GM18858 (cell line): ENCODE results near the gene TNFRSF21.
"Not testable (repeated sequence)": the region's sequence is repeated elsewhere in the genome, so short reads cannot be mapped to it uniquely, and the experiment has no call there.

ENCODE experiments used
- ATAC-seq: cut with Tn5 transposase; IDR thresholded peaks from one replicate; pipeline ENCODE4 v1.9.1; 2021; ENCODE audit not compliant: unreplicated experiment

Gene TNFRSF21, protein sequence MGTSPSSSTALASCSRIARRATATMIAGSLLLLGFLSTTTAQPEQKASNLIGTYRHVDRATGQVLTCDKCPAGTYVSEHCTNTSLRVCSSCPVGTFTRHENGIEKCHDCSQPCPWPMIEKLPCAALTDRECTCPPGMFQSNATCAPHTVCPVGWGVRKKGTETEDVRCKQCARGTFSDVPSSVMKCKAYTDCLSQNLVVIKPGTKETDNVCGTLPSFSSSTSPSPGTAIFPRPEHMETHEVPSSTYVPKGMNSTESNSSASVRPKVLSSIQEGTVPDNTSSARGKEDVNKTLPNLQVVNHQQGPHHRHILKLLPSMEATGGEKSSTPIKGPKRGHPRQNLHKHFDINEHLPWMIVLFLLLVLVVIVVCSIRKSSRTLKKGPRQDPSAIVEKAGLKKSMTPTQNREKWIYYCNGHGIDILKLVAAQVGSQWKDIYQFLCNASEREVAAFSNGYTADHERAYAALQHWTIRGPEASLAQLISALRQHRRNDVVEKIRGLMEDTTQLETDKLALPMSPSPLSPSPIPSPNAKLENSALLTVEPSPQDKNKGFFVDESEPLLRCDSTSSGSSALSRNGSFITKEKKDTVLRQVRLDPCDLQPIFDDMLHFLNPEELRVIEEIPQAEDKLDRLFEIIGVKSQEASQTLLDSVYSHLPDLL

DNA sequence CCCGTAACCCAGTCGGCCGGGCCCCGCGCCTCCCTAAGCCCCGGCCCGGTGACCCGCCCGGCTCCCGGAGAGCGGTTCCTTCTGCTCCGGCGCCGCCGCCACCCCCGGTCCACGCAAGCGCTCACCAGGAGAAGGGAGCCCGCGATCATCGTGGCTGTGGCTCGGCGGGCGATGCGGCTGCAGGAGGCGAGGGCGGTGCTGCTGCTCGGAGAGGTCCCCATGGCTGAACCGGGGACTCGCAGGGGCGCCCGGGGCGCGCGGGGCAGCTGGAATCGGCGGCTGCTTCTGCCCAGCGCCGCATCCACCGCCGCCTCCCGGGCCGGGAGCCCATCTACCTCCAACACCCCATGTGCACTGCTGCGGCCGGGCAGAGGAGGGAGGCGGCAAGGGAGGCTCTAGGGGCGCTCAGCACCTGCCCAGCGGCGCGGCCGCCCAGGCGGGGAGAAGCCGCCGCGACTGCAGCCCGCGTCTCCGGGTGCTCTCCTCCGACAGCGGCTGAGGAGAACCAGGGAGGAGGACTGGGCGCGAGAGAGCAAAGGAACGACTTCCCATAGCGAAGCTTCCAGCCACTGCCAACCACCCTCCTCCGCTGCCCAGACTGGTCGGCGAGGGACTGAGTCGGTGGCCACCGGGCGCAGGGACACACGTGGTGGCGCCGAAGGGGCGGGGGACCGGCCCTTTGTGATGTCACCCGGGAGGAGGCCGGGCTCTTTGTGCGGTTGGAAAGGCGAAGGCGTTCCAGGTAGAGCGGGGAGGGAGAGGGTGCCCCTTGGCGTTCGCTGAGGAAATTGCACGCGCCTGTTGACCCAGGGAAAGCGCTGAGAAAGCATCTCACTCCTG, at the start of gene TNFRSF21:
TSS of gene TNFRSF21 (minus strand) at position 615 of the 840 bp plus-strand sequence. CDS start at position 221, 394 bp downstream.
- ATAC-seq: peak; percentile 99

GRCh38 chr6:47358440-47359225, 48.9 kb upstream of the TNFRSF21 start:
- ATAC-seq: no peak

DNA sequence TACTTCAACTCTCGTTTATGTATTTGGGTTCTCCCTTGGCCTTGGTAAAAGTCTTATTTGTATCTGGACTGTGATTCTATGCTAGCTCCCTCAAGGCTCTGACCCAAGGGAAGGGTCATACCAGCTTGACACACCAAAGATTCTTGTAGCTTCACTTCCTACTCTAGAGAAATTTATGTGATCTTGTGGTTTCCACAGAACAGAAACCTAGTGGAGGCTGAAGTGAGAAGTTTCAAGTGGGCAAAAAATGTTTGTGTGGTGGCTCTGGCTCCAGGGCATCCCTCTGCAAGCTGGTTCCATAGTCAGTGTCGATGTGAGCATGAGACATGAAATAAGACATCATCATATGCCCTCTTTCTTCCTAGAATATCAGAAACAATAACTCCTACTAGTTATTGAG, 48.1 kb upstream of the TNFRSF21 start:
- peak; percentile 70 for ATAC-seq

- no peak for ATAC-seq
Observed at GRCh38 chr6:47355496-47355895, 45.8 kb upstream of the TNFRSF21 start.

DNA sequence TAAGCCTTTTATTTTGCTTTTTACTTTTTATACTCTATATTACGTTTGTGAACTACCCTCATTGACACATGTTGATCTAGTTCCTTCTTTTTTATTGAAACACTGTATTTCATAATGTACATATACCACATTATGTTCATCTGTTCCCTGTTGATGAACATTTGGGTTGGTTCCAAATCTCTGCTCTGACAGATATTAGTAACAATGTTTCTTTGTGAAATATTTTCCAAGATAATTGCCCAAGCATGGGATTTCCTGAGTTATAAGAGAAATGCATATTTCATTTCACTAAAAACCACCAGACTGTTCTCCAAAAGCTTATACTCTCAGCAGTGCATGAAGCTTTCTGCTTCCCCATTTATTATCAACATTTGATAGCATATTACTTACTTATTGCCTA, 44.2 kb upstream of the TNFRSF21 start:
- ATAC-seq: no peak

- ATAC-seq: no peak
Observed at GRCh38 chr6:47352966-47353365, 43.3 kb upstream of the TNFRSF21 start.

DNA sequence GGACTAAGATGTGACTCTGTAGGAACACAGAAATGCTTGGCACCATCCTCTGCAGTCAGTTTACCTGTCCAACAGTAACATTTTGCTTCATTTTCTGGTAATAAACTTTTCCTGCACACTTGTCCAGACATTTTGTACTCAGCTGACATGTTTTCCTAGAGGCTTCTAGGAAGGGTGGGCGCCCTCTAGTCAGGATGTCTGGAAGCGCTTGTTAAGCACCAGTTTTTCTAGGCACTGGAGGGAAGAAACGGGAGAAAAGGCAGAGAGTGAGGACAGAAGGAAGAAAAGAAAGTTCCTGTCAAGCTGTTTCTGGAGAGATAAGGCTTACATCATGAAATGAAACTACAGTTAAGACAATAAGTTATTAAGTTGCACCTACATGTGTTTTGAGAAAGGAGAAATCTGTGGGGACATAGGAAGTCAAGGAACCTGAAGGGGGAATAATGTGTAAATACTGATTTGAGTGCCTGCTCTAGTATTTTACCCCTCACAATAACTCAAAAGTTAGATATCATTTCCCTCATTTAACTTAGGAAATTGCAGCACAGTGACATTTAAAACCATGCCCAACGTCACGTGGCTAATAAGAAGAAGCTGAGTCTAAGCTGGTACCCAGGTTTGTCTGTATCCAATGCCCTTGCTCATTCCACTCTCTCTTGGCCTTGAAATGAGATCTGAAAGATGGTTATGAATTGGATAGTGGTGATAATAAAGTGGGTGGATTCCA, 42.7 kb upstream of the TNFRSF21 start:
- ATAC-seq: no peak

- no peak for ATAC-seq
Observed at GRCh38 chr6:47351621-47352020, 41.9 kb upstream of the TNFRSF21 start.

GRCh38 chr6:47349931-47350330, 40.2 kb upstream of the TNFRSF21 start:
- no peak for ATAC-seq

GRCh38 chr6:47348316-47348863, 38.7 kb upstream of the TNFRSF21 start:
- no peak for ATAC-seq

DNA sequence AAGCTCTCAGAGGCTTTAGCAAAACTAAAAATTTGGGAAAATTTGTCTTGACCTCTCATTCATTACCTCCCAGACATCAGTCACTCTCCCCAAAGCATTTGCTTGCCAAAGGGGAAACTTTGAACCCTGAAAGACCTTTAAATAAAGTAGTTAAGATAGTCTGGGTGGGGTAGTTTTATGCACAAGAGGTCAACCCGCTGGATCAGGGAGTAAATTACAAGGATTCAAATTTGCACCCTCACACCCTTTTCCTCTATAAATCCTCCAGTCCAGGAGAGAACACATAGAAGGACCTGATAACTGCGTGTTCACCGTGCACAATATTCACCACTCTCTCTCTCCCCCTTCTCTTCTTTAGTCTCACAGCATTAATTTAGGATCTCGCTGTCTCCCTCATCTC, 36.1 kb upstream of the TNFRSF21 start:
- no peak for ATAC-seq

GRCh38 chr6:47344022-47344421, 34.3 kb upstream of the TNFRSF21 start:
- ATAC-seq: no peak

- ATAC-seq: no peak
Observed at GRCh38 chr6:47343600-47343999, 33.9 kb upstream of the TNFRSF21 start.

- no peak for ATAC-seq
Observed at GRCh38 chr6:47342824-47343223, 33.1 kb upstream of the TNFRSF21 start.

DNA sequence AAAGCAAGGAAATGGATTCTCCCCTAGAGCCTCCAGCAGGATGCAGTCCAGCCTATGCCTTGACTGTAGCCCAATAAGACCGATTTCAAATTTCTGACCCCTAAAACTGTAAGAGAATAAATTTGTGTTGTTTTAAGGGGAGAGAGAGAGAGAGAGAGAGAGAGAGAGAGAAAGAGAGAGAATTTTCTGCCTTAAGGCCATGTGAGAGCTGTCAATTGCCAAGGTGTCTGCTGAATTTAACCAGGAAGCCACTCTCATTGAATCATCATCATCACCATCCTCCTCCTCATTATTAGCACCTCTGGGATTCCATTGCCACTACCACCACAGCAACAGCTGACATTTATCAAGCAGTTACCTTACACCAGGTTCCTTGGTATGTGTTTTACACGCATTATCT, 27.8 kb upstream of the TNFRSF21 start:
- ATAC-seq: no peak

DNA sequence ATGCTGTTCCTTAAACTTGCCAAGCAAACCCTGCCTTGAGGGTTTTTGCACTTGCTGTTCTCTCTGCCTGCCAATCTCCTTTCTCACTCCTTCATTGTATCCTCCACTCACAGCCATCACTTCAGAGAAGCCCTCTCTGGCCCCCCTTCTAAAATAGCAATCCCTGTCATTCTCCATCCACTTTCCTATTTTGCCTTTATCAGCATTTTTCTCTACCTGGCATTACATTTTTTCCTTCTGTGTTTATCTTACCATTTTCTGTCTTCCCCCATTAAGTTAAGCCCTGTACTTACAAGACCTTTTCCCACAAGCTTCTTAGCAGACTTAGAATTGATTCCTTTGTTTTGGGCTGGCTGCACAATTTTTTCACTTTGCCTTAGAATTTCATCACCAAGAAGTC, 26.6 kb upstream of the TNFRSF21 start:
- ATAC-seq: no peak

DNA sequence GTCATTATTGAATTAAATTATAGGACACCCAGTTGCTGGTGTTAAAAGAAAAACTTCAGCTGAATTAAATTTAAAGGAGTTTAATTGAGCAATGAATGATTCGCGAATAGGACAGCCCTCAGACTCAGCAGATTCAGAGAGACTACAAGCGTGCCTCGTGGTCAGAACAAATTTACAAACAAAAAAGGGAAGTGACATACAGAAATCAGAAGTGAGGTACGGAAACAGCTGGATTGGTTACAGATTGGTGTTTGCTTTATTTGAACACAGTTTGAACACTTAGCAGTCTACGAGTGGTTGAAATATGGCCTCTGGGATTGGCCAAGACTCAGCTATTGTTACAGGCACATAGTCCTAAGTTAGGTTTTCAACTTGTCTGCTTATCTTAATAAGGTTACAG, 25.8 kb upstream of the TNFRSF21 start:
- peak; percentile 97 for ATAC-seq

DNA sequence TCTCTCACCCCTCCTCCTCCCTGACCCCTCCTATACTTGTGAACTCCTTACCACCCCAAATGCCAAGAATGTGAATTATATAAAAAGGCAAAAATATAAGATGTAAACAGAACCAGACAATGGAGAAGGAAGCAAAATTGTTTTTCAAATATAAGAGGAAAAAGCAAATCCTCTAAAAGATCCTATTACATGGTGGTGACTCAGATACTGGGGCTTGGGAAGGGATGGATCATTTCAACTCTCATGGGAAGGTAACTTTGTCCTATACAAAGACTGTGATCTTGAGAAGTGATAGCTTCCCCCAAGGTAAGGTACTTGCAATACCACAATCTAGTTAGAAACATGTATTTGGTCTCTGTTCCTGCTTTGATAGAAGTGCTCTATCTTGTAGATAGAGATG, 24.6 kb upstream of the TNFRSF21 start:
- ATAC-seq: no peak

DNA sequence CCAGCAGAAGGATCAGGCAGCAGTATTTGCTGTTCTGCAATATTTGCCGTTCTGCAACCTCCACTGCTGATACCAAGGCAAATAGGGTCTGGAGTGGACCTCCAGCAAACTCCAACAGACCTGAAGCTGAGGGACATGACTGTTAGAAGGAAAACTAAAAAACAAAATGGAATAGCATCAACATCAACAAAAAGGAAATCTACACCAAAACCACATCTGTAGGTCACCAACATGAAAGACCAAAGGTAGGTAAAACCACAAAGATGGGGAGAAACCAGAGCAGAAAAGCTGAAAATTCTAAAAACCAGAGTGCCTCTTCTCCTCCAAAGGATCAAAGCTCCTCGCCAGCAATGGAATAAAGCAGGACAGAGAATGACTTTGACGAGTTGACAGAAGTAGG, 18.9 kb upstream of the TNFRSF21 start:
- ATAC-seq: not testable (repeated sequence)

- ATAC-seq: not testable (repeated sequence)
Observed at GRCh38 chr6:47328139-47328538, 18.4 kb upstream of the TNFRSF21 start.
